HFFc6 (cell line): ENCODE data around the gene EPHA3. TPM values are rescaled to one million over a fixed set of nuclear protein-coding genes. Genes with fewer than 3 reads are reported as not detected.

Source experiments
- DNase-seq: peaks from one replicate; pipeline ENCODE4 v3.0.0-alpha.2; 2018
- H3K27ac Mint-ChIP-seq: 2 replicates; pipeline ENCODE4 v1.8.0; 2020; ENCODE audit warnings: mild to moderate bottlenecking, mixed read lengths
- H3K27me3 Mint-ChIP-seq: 2 replicates; pipeline ENCODE4 v1.8.0; 2021; ENCODE audit warnings: mild to moderate bottlenecking, moderate library complexity, mixed read lengths; ENCODE audit not compliant: insufficient read depth
- H3K36me3 Mint-ChIP-seq: 2 replicates; pipeline ENCODE4 v1.8.0; 2021; ENCODE audit warnings: low read depth, mixed read lengths
- H3K4me1 Mint-ChIP-seq: 2 replicates; pipeline ENCODE4 v1.8.0; 2020; ENCODE audit warnings: low read depth, mixed read lengths
- H3K4me3 Mint-ChIP-seq: 2 replicates; pipeline ENCODE4 v1.8.0; 2020; ENCODE audit warnings: mild to moderate bottlenecking, moderate library complexity, mixed read lengths
- H3K9me3 Mint-ChIP-seq: 2 replicates; pipeline ENCODE4 v1.8.0; 2020; ENCODE audit warnings: mild to moderate bottlenecking, mixed read lengths
- long read RNA-seq: library from polyadenylated mRNA; unstranded; transcript quantifications from one replicate; pipeline ENCODE4 v2.0.0, GENCODE V29; 2019
- total RNA-seq, 6 experiments: library from RNA; stranded (reverse); fragmentation: NEBNext Ultra II Directional; extraction: Animal tissue kit (Norgen Biotek cat#: 25700); gene quantifications; 2 replicates in 1 of 6; 3 replicates in 5 of 6; pipeline ENCODE4 v1.2.3, GENCODE V29; 2021
- TF ChIP-seq, protein P1 (sequence below): fragments of 200-600 bp; sonication (generic); IDR thresholded peaks from 2 replicates; pipeline ENCODE4 v1.5.0; 2021; ENCODE audit warnings: antibody characterized with exemption, mild to moderate bottlenecking

Gene EPHA3
- under 1 TPM in 3 of 6 experiments, not detected in 3; 0.09 to 0.13 (median 0.11) TPM for total RNA-seq
- long read RNA-seq, partial matches to known transcripts: 0 of 1 reads
- long read RNA-seq, other reads (novel, unspliced or antisense): 1 of 1 reads

DNA sequence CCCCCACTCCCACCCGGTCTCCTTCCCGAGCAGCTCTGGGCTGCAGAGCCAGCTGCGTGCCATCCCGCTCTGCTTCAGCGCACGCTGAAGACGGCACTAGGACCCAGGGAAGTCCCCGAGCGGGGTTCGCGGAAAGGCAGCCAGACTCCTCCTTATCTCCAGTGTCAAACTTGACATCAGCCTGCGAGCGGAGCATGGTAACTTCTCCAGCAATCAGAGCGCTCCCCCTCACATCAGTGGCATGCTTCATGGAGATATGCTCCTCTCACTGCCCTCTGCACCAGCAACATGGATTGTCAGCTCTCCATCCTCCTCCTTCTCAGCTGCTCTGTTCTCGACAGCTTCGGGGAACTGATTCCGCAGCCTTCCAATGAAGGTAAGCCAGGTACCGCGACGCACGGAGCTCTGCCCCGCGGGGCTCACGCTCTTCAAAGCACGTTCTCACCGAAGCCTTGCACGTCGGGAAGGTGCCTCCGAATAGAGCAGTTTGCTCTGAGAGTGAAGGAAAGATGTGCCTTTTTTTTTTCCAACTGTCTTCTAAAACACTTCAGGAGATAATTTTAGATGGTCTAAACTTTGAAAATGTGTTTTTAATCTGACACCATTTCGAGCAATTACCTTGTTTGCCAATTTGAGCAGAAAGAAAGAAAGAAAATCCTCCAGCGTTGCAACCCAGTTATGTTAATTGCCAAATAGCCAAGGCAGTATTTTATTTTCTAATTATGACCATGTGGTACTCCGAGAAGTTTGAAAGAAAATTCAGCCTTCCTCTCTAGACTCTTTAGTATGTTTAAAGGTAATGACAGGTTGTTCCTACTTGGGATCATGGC lies at the start of gene EPHA3:
EPHA3 (plus strand) TSS at position 161 of the 830 bp plus-strand sequence; CDS start at position 289, 128 bp downstream.
- TF ChIP-seq, protein P1, sequence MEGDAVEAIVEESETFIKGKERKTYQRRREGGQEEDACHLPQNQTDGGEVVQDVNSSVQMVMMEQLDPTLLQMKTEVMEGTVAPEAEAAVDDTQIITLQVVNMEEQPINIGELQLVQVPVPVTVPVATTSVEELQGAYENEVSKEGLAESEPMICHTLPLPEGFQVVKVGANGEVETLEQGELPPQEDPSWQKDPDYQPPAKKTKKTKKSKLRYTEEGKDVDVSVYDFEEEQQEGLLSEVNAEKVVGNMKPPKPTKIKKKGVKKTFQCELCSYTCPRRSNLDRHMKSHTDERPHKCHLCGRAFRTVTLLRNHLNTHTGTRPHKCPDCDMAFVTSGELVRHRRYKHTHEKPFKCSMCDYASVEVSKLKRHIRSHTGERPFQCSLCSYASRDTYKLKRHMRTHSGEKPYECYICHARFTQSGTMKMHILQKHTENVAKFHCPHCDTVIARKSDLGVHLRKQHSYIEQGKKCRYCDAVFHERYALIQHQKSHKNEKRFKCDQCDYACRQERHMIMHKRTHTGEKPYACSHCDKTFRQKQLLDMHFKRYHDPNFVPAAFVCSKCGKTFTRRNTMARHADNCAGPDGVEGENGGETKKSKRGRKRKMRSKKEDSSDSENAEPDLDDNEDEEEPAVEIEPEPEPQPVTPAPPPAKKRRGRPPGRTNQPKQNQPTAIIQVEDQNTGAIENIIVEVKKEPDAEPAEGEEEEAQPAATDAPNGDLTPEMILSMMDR: no peak
- peak; percentile 24 for DNase-seq
- H3K9me3 Mint-ChIP-seq: no peaks in the 10 kb centered on the region
- no peaks in the 10 kb centered on the region; the same call in 1 of the 2 replicates for H3K27me3 Mint-ChIP-seq
- H3K27ac Mint-ChIP-seq: no peak within 1 kb of the TSS
- no peaks in the 10 kb centered on the region for H3K36me3 Mint-ChIP-seq
- peak within 1 kb of the TSS; percentile 83 for H3K4me3 Mint-ChIP-seq
- H3K4me1 Mint-ChIP-seq: peaks cover 10% of the 10 kb centered on the region; the same call in 1 of the 2 replicates

DNA sequence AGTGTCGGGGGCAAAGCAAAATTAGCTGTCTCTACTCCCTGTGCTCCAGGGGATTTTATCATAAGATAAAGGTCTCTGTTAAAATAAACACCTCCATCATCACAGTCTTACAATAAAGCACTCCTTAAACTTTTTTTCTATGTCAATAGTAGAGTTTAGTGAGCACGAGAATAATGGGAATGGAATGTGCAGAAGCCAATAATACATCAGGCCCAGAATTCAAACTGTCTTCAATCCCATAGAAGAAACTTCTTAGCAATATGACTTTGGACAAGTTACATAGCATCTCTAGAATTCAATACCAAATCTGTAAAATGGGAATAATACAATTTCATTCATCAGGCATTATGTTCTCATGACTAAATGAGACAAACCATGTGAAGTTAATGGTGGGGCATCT lies 49.0 kb upstream of the EPHA3 start:
- TF ChIP-seq, protein P1: no peak
- H3K9me3 Mint-ChIP-seq: peaks cover 16% of the 10 kb centered on the region; the same call in 1 of the 2 replicates
- H3K4me3 Mint-ChIP-seq: no peak overlapping the region
- H3K36me3 Mint-ChIP-seq: no peaks in the 10 kb centered on the region
- H3K4me1 Mint-ChIP-seq: peaks cover 7% of the 10 kb centered on the region; the same call in 1 of the 2 replicates
- DNase-seq: no peak
- H3K27ac Mint-ChIP-seq: no peak overlapping the region
- H3K27me3 Mint-ChIP-seq: peaks cover 2% of the 10 kb centered on the region; the same call in 1 of the 2 replicates

DNA sequence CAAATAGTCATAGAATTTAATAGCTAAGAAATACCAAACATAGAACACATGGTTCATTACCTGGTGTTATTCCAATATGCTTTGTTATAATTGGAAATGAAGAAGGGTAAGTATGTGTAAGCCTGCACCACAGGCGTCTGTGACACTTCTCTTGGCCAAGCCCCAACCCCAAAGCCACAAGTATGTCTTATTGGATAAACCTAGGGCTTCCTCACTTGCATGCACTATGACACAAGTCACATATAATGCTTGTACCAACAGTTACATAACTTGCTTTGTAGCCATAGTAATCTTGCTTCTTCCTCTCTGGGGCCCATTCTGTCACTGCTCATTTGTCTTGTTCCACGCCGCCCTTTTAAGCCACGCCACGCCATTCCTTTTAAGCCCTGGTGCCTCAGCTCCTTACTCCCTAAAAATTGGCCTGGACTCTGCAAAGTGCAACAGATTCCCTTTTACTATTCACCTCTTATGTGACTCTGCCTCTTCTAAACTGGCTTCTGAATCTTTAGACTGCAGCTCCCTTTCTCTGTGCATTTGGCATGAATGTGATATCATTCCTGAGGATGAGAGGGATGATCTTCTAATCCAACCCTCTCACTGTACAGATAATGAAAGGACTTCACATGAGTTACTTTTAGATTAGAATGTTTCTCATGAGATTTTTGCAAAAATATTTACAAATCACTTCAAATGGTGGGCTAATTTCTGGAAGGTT lies 48.1 kb upstream of the EPHA3 start:
- H3K36me3 Mint-ChIP-seq: no peaks in the 10 kb centered on the region
- H3K4me3 Mint-ChIP-seq: no peak overlapping the region
- DNase-seq: no peak
- peaks cover 2% of the 10 kb centered on the region; the same call in 1 of the 2 replicates for H3K27me3 Mint-ChIP-seq
- H3K4me1 Mint-ChIP-seq: peaks cover 7% of the 10 kb centered on the region; the same call in 1 of the 2 replicates
- H3K9me3 Mint-ChIP-seq: peaks cover 8% of the 10 kb centered on the region; the same call in 1 of the 2 replicates
- no peak overlapping the region for H3K27ac Mint-ChIP-seq
- TF ChIP-seq, protein P1: no peak

DNA sequence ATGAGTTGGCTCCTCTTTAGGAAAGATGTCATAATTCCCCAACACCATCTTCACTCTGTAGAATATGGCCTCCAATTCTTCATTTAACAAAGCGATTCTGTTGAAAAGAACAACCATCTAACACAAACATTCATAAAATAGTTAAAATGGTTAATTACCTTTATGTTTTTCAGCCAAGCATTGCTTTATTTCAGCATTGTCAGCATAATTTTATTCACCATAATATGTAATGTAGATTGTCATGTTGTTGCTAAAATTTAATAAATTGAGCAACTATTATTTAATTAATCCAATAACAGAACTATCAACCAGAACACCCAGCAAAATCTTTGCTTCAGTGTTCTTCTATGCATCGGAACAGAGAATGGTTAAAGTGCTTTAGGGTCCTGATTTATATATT lies 46.2 kb upstream of the EPHA3 start:
- Mint-ChIP-seq H3K27me3 (peaks cover under 1% of the 10 kb centered on the region; the same call in 1 of the 2 replicates), H3K4me3 (no peak overlapping the region), H3K9me3 (peaks cover 4% of the 10 kb centered on the region; the same call in 1 of the 2 replicates), H3K4me1 (peaks cover 7% of the 10 kb centered on the region; the same call in 1 of the 2 replicates), H3K27ac (no peak overlapping the region), H3K36me3 (no peaks in the 10 kb centered on the region)
- TF ChIP-seq, protein P1: no peak
- no peak for DNase-seq

DNA sequence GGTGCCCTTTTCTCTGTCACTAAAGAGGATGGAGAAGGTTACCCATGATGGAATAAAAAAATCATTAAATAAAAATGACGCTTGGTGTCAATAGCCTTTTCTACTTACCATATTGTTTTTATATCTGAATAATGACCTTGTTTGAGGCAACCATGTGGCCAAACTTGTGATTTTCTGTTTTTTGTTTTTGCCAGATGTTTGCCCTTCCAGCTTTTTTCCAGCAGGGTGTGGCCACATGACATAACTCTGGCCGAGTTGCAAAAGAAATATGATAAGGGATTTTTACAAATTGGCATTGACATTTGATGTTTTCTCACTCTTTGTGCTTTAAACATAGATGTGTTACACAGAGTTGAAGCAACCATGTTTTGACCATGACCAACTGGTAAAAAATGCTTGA lies 39.7 kb upstream of the EPHA3 start:
- Mint-ChIP-seq H3K4me3 (no peak overlapping the region), H3K9me3 (peaks cover 4% of the 10 kb centered on the region; the same call in 1 of the 2 replicates), H3K27ac (no peak overlapping the region), H3K4me1 (no peaks in the 10 kb centered on the region), H3K36me3 (no peaks in the 10 kb centered on the region), H3K27me3 (peaks cover 1% of the 10 kb centered on the region; the same call in 1 of the 2 replicates)
- DNase-seq: no peak
- TF ChIP-seq, protein P1: no peak
